LNCAP (cell line): ENCODE results near the gene TM4SF4.

Experiments
- CTCF ChIP-seq: fragments of 450-650 bp; IDR thresholded peaks from 2 replicates; pipeline ENCODE4 v1.5.1; 2017; ENCODE audit warnings: mild to moderate bottlenecking

The TM4SF4 gene

GRCh38 chr3:149449182-149449581 lies 25.3 kb upstream of the TM4SF4 start:
- no peak for TF ChIP-seq CTCF

- TF ChIP-seq CTCF, result no peak
Measured at GRCh38 chr3:149449799-149450198, 24.7 kb upstream of the TM4SF4 start.

GRCh38 chr3:149450281-149450680 lies 24.2 kb upstream of the TM4SF4 start:
- TF ChIP-seq CTCF, result no peak

- TF ChIP-seq CTCF, result no peak
Measured at GRCh38 chr3:149452036-149452435, 22.5 kb upstream of the TM4SF4 start.

- TF ChIP-seq CTCF, result no peak
Measured at GRCh38 chr3:149453140-149453805, 21.2 kb upstream of the TM4SF4 start.

- TF ChIP-seq CTCF, result no peak
Measured at GRCh38 chr3:149454746-149455145, 19.8 kb upstream of the TM4SF4 start.

GRCh38 chr3:149455366-149455765 lies 19.1 kb upstream of the TM4SF4 start:
- TF ChIP-seq CTCF, result no peak

GRCh38 chr3:149455989-149456388 lies 18.5 kb upstream of the TM4SF4 start:
- no peak for TF ChIP-seq CTCF
